MV-4-11 (cell line): ENCODE measurements around the gene SEMA6B.

ENCODE experiments used
- DNase-seq: peaks from one replicate; lab custom pipeline; 2025; lab: John Stamatoyannopoulos, UW

The SEMA6B gene

DNA sequence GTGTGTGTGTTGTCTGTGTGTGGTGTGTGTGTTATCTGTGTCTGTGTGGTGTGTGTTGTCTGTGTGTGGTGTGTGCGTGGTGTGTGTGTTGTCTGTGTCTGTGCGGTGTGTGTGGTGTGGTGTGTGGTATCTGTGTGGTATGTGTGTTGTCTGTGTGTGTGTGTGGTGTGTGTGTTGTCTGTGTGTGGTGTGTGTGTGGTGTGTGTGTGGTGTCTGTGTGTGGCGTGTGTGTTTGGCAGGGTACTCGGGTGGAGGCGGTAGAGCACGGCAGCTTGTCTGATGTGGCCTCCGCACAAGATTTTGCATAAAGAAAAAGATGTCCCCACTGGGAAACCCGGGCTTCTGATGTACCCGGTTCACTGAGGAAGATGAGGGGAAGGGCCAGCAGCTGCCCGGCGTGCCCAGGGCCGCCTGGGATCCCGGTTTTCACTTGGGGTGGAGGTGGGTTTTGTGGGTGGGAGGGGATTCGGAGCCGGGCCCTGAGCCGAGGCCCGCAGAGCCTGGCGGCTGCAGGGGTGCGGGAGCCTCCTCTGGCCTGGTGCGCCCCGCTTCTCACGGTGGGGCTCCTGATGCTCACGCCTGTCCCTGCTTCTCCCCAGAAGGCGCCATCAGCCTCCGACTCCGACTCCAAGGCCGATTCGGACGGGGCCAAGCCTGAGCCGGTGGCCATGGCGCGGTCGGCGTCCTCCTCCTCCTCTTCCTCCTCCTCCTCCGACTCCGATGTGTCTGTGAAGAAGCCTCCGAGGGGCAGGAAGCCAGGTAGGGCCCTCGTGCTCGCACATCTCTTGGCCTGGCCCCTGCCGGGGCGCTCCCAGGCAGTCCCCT, 66.2 kb downstream of the SEMA6B start:
- no peak for DNase-seq
